ENCODE results near the gene CALML6.

DNA sequence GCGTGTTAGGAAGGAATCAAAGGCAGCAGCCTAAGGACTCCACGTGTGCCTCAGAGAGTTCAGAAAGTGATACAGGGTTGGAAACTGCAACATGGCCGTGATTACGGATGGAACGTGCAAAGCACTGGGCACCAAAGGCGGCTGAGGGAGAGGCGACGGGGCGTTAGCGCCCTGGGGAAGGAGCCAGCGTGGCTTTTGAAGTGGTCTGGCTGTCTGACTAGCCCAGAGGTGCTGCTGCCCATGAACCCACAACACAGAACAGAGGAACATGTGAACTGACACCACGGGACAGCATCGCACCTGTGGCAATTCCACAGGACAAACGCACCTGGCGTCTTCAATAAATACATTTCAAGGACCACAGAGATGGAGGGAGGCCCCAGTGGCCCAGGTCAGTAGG, 22.0 kb downstream of the CALML6 start:
- TF ChIP-seq, protein P1, sequence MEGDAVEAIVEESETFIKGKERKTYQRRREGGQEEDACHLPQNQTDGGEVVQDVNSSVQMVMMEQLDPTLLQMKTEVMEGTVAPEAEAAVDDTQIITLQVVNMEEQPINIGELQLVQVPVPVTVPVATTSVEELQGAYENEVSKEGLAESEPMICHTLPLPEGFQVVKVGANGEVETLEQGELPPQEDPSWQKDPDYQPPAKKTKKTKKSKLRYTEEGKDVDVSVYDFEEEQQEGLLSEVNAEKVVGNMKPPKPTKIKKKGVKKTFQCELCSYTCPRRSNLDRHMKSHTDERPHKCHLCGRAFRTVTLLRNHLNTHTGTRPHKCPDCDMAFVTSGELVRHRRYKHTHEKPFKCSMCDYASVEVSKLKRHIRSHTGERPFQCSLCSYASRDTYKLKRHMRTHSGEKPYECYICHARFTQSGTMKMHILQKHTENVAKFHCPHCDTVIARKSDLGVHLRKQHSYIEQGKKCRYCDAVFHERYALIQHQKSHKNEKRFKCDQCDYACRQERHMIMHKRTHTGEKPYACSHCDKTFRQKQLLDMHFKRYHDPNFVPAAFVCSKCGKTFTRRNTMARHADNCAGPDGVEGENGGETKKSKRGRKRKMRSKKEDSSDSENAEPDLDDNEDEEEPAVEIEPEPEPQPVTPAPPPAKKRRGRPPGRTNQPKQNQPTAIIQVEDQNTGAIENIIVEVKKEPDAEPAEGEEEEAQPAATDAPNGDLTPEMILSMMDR (conservative IDR thresholded peaks at IDR 0.05) = no peak
- TF ChIP-seq ZFX (IDR thresholded peaks at IDR 0.05) = no peak
